WERI-Rb-1 (cell line): Measurements from ENCODE around the gene HNRNPAB.
"Not testable (repeated sequence)": the region's sequence is repeated elsewhere in the genome, so short reads cannot be mapped to it uniquely, and the experiment has no call there.

Experiments
- DNase-seq: peaks from one replicate; pipeline ENCODE4 v3.0.0-alpha.2; 2020
- H3K27ac ChIP-seq: fragments of 250-450 bp; sonication (Bioruptor Pico); 2 replicates; pipeline ENCODE4 v1.5.1; 2020; ENCODE audit warnings: mild to moderate bottlenecking, moderate library complexity
- H3K27me3 ChIP-seq: fragments of 250-450 bp; sonication (Bioruptor Pico); 2 replicates; pipeline ENCODE4 v1.5.1; 2021; ENCODE audit warnings: mild to moderate bottlenecking, low read depth, moderate library complexity; ENCODE audit not compliant: insufficient read depth, severe bottlenecking
- H3K36me3 ChIP-seq: fragments of 250-450 bp; sonication (Bioruptor Pico); 2 replicates; pipeline ENCODE4 v1.5.1; 2020; ENCODE audit warnings: mild to moderate bottlenecking, moderate library complexity
- H3K4me3 ChIP-seq: 2 replicates; pipeline ENCODE4 v1.5.1; 2011; ENCODE audit warnings: low read depth, mild to moderate bottlenecking, control low read depth, low read length
- H3K9me3 ChIP-seq: fragments of 250-450 bp; sonication (Bioruptor Pico); 2 replicates; pipeline ENCODE4 v1.5.1; 2021; ENCODE audit warnings: mild to moderate bottlenecking, moderate library complexity; ENCODE audit not compliant: severe bottlenecking
- TF ChIP-seq, protein P1 (sequence below): IDR thresholded peaks from 2 replicates; pipeline ENCODE4 v1.5.1; 2011; ENCODE audit warnings: low read depth, mild to moderate bottlenecking, control low read depth, inconsistent platforms, low read length

The HNRNPAB gene

DNA sequence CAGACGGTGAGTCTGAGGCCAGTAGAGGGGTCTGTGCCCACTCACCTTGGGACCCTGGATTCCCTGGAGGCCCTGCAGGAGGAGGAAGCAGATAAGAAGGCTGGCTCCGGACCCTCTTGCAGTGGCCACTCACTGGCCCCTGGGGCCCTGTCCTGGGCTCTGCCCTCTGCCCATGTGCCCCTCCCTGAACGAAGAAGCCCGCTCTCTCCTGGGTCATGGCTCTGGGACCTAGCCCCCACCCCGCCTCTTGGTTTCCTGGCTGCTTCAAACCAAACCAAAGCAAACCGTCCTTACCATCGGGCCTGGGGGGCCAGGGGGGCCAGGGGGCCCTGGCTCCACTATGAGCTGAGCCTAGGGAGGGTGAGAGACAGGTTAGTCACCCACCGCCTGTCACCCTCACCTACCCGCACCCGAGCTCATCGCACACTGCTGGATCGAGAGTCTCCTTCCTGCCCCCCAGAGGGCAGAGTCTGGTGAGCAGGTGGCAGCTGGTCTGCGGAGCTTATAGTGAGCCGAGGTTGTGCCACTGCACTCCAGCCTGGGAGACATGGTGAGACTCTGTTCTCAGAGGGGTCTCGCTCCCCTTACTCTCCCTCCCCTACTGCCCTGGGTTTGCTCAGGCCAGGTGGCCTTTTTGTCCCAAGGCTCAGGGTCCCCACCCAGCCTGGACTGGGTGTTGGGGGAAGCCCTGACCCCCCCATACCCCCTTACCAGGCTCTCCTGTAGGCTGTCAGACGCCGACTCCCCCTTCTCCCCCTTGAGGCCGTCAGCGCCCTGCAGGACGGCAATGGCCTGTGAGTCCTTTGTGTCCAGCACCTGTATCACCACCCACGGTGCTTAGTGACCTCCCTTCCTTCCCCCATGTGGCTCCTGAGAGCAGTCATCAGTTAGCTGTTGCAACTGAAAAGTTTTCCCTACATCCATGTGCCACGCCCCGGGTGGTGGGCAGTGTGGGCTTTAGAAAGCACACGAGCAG lies 43.4 kb downstream of the HNRNPAB start:
- Histone ChIP-seq H3K36me3 (no peaks in the 10 kb centered on the region), H3K9me3 (no peaks in the 10 kb centered on the region), H3K27ac (no peak overlapping the region), H3K4me3 (no peak overlapping the region), H3K27me3 (no peaks in the 10 kb centered on the region)
- TF ChIP-seq, protein P1, sequence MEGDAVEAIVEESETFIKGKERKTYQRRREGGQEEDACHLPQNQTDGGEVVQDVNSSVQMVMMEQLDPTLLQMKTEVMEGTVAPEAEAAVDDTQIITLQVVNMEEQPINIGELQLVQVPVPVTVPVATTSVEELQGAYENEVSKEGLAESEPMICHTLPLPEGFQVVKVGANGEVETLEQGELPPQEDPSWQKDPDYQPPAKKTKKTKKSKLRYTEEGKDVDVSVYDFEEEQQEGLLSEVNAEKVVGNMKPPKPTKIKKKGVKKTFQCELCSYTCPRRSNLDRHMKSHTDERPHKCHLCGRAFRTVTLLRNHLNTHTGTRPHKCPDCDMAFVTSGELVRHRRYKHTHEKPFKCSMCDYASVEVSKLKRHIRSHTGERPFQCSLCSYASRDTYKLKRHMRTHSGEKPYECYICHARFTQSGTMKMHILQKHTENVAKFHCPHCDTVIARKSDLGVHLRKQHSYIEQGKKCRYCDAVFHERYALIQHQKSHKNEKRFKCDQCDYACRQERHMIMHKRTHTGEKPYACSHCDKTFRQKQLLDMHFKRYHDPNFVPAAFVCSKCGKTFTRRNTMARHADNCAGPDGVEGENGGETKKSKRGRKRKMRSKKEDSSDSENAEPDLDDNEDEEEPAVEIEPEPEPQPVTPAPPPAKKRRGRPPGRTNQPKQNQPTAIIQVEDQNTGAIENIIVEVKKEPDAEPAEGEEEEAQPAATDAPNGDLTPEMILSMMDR: peak; percentile 37; the same call in 1 of the 2 replicates
- DNase-seq: peak; percentile 46

DNA sequence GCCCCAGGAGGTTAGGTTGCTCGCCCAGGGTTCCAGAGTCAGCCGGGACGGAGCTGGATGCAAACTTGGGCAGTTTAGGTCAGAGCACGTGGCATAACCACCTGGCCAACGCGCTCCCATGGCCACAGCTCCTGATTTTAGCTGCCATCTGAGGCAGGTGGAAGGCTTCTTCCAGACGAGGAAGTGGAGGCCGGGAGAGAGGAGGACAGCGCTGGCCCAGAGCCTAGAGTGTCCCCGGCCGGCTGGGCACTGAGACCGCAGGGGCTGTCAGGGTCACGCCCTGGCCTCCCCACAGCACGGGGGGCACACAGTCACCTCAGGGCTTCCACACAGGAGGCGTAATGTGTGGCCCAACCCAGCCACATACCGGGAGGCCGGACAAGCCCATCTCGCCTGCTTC lies 44.4 kb downstream of the HNRNPAB start:
- Histone ChIP-seq H3K27me3 (no peaks in the 10 kb centered on the region), H3K4me3 (no peak overlapping the region), H3K9me3 (no peaks in the 10 kb centered on the region), H3K27ac (no peak overlapping the region), H3K36me3 (no peaks in the 10 kb centered on the region)
- TF ChIP-seq, protein P1: no peak
- DNase-seq: no peak

DNA sequence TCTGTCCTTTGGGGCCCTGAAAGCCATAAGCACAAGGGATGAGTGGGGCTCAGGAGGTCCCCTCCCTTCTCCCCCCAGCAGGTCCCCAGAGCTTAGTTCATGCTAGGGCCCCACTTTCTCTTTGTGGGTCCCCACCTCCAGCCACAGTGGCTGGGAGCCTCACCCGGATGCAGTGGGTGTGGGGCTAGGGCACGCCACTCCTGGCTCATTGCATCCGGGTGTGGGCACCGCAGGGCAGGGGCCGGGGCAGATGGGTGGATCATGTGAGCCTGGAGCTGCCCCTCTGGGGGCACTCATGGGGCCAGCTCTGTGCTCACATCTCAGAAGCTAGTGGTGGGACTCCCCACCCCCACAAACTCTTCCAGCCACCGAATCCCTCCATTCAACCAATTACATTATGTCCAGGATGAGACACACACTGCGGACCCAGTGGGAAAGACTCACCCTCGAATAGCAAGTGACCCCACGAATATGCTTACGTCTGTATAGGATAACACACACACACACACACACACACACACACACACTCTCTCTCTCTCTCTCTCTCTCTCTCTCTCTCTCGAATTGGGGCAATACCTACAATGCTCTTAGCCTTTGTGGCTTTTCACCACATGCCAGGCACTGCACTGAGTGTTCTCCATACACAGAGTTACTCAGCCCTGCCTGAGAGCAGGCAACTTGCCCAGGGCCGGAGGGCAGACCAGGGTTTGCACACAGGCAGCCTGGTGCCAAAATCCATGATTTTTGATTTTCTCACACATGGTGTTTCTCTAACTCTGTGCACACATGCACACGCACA lies 45.1 kb downstream of the HNRNPAB start:
- Histone ChIP-seq H3K27me3 (no peaks in the 10 kb centered on the region), H3K9me3 (no peaks in the 10 kb centered on the region), H3K4me3 (no peak overlapping the region), H3K27ac (no peak overlapping the region), H3K36me3 (no peaks in the 10 kb centered on the region)
- no peak for DNase-seq
- TF ChIP-seq, protein P1: no peak

DNA sequence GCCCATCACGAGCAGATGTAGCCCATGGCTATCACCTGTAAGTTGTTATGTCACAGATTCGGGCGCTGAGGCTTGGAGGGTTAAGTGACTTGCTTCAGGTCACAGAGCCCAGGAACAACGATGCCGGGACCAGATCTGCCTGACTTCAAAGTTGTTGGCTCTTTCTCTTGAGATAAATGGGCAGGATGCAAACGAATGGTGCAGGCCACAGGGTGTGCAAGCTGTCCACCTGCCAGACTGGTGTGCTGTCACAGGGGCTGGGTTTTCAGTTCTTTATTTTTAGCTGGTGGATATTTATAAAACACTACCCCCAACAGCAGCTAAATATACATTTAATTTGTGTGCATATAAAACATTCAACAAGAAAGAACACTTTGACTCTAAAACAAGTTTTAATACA lies 45.9 kb downstream of the HNRNPAB start:
- no peak overlapping the region for H3K4me3 ChIP-seq
- no peaks in the 10 kb centered on the region for H3K36me3 ChIP-seq
- H3K27ac ChIP-seq: no peak overlapping the region
- DNase-seq: no peak
- no peaks in the 10 kb centered on the region for H3K27me3 ChIP-seq
- H3K9me3 ChIP-seq: no peaks in the 10 kb centered on the region
- TF ChIP-seq, protein P1: no peak

DNA sequence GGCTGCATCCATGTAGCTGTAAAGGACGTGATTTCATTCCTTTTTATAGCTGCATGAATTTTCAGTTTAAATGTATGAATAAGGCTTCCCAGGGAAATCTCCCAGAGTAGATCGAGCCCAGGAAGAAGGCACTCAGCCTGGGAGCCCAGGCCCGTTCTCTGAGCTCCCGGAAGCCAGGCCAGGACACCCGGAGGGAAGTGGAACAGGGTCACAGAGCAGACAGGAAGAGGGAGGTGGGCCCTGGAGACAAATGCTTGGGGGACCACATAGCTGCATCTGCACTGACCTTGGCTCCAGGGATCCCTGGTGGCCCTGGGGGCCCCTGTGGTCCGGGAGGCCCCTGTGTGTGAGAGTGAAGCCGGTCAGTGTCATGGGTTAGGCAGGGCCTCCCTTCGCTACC lies 47.9 kb downstream of the HNRNPAB start:
- H3K4me3 ChIP-seq: no peak overlapping the region

DNA sequence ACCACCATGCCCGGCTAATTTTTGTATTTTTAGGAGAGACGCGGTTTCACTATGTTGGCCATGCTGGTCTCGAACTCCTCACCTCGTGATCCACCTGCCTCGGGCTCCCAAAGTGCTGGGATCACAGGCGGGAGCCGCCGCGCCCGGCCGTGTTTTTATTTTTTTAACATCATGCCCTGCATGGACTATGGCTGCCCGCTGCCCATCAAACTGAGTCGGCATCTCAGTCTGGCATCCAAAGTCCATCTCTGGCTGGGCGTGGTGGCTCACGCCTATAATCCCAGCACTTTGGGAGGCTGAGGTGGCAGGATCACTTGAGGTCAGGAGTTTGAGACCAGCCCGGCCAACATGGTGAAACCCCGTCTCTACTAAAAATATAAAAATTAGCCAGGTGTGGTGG lies 49.3 kb downstream of the HNRNPAB start:
- H3K27me3 ChIP-seq, DNase-seq, H3K36me3 ChIP-seq, H3K9me3 ChIP-seq, H3K27ac ChIP-seq, H3K4me3 ChIP-seq: not testable (repeated sequence)

More for the DNA sequence above, 47.9 kb downstream of the HNRNPAB start:
- H3K9me3 ChIP-seq: no peaks in the 10 kb centered on the region
- H3K27me3 ChIP-seq: no peaks in the 10 kb centered on the region
- no peaks in the 10 kb centered on the region for H3K36me3 ChIP-seq
- no peak for DNase-seq
- H3K27ac ChIP-seq: no peak overlapping the region
- TF ChIP-seq, protein P1: no peak
